ENCODE results near the gene LSM14A.

LSM14A gene

GRCh38 chr19:34171877-34172660 lies at the start of gene LSM14A:
LSM14A (plus strand) TSS chr19:34172504; CDS start chr19:34172643, 139 bp downstream.
- no peaks in the 10 kb centered on the region for H3K27me3 ChIP-seq
- H3K4me3 ChIP-seq (ENCODE audit: low read depth in 1 of 2, low read length in 1 of 2), result peak within 1 kb of the TSS; percentile 91 to 92
- no peaks in the 10 kb centered on the region for H3K9me3 ChIP-seq
- H3K36me3 ChIP-seq, result peaks cover 5% of the 10 kb centered on the region
- H3K27ac ChIP-seq, result peak within 1 kb of the TSS; percentile 96
- peaks cover 36 to 46% of the 10 kb centered on the region in 2 experiments for H3K4me1 ChIP-seq (ENCODE audit: control insufficient read depth in 1 of 2, insufficient read depth in 1 of 2, low read depth in 1 of 2, low read length in 1 of 2)
- peak; percentile 21 for TF ChIP-seq CTCF (IDR thresholded peaks at IDR 0.05)

GRCh38 chr19:34124828-34125227 lies 47.5 kb upstream of the LSM14A start:
- Histone ChIP-seq H3K36me3 (no peaks in the 10 kb centered on the region), H3K4me1 (ENCODE audit: control insufficient read depth in 1 of 2, insufficient read depth in 1 of 2, low read depth in 1 of 2, low read length in 1 of 2) (no peaks in the 10 kb centered on the region), H3K9me3 (no peaks in the 10 kb centered on the region), H3K27ac (no peak overlapping the region), H3K4me3 (ENCODE audit: low read depth in 1 of 2, low read length in 1 of 2) (no peak overlapping the region), H3K27me3 (no peaks in the 10 kb centered on the region)
- TF ChIP-seq CTCF (IDR thresholded peaks at IDR 0.05), result no peak

GRCh38 chr19:34126966-34127365 lies 45.3 kb upstream of the LSM14A start:
- no peaks in the 10 kb centered on the region for H3K4me1 ChIP-seq (ENCODE audit: control insufficient read depth in 1 of 2, insufficient read depth in 1 of 2, low read depth in 1 of 2, low read length in 1 of 2)
- H3K27ac ChIP-seq, result no peak overlapping the region
- H3K36me3 ChIP-seq, result no peaks in the 10 kb centered on the region
- H3K4me3 ChIP-seq (ENCODE audit: low read depth in 1 of 2, low read length in 1 of 2), result no peak overlapping the region
- no peaks in the 10 kb centered on the region for H3K27me3 ChIP-seq
- no peaks in the 10 kb centered on the region for H3K9me3 ChIP-seq
- TF ChIP-seq CTCF (IDR thresholded peaks at IDR 0.05), result no peak

- H3K27ac ChIP-seq, result no peak overlapping the region
Observed at GRCh38 chr19:34127684-34128189, 44.6 kb upstream of the LSM14A start.

GRCh38 chr19:34128558-34129250 lies 43.6 kb upstream of the LSM14A start:
- Histone ChIP-seq H3K4me3 (ENCODE audit: low read depth in 1 of 2, low read length in 1 of 2) (no peak overlapping the region), H3K27me3 (no peaks in the 10 kb centered on the region), H3K9me3 (no peaks in the 10 kb centered on the region), H3K36me3 (no peaks in the 10 kb centered on the region), H3K4me1 (ENCODE audit: control insufficient read depth in 1 of 2, insufficient read depth in 1 of 2, low read depth in 1 of 2, low read length in 1 of 2) (peaks cover 0 to under 1% of the 10 kb centered on the region in 2 experiments), H3K27ac (no peak overlapping the region)
- TF ChIP-seq CTCF (IDR thresholded peaks at IDR 0.05), result no peak

More at GRCh38 chr19:34127684-34128189, 44.6 kb upstream of the LSM14A start:
- Histone ChIP-seq H3K27me3 (no peaks in the 10 kb centered on the region), H3K36me3 (no peaks in the 10 kb centered on the region), H3K9me3 (no peaks in the 10 kb centered on the region), H3K4me1 (ENCODE audit: control insufficient read depth in 1 of 2, insufficient read depth in 1 of 2, low read depth in 1 of 2, low read length in 1 of 2) (no peaks in the 10 kb centered on the region), H3K4me3 (ENCODE audit: low read depth in 1 of 2, low read length in 1 of 2) (no peak overlapping the region)
- no peak for TF ChIP-seq CTCF (IDR thresholded peaks at IDR 0.05)

Measured in neutrophil (primary cell).